Measurements from ENCODE around the gene TBRG4. TPM values are rescaled to one million over a fixed set of nuclear protein-coding genes. Genes with fewer than 3 reads are reported as not detected.

Gene TBRG4
- polyA plus RNA-seq, 1 experiment, result 38.8 TPM

- ChIA-PET POLR2A (no interaction called here), CTCF (no interaction called here)
- no peak for DNase-seq (ENCODE audit: low read depth, low spot score)
- H3K4me3 ChIP-seq (ENCODE audit: low read depth, low read length), result no peak overlapping the region
- no peaks in the 10 kb centered on the region for H3K27me3 ChIP-seq (ENCODE audit: control insufficient read depth, insufficient read depth, low read length)
- H3K9me3 ChIP-seq (ENCODE audit: control insufficient read depth, insufficient read depth, low read length), result no peaks in the 10 kb centered on the region; the same call in 1 of the 2 replicates
- no peak for TF ChIP-seq CTCF (IDR thresholded peaks at IDR 0.05; ENCODE audit: low read depth, low read length)
- H3K27ac ChIP-seq (ENCODE audit: low read depth, low read length), result no peak overlapping the region
Observed at GRCh38 chr7:45075871-45076796, 35.4 kb downstream of the TBRG4 start.

GRCh38 chr7:45075355-45075644 lies 36.2 kb downstream of the TBRG4 start:
- TF ChIP-seq CTCF (IDR thresholded peaks at IDR 0.05; ENCODE audit: low read depth, low read length), result no peak
- ChIA-PET CTCF (no interaction called here), POLR2A (no interaction called here)
- Histone ChIP-seq H3K27ac (ENCODE audit: low read depth, low read length) (no peak overlapping the region), H3K27me3 (ENCODE audit: control insufficient read depth, insufficient read depth, low read length) (no peaks in the 10 kb centered on the region), H3K4me3 (ENCODE audit: low read depth, low read length) (no peak overlapping the region), H3K9me3 (ENCODE audit: control insufficient read depth, insufficient read depth, low read length) (no peaks in the 10 kb centered on the region; the same call in 1 of the 2 replicates)
- DNase-seq (ENCODE audit: low read depth, low spot score), result no peak

GRCh38 chr7:45074528-45075354 lies 36.8 kb downstream of the TBRG4 start:
- no peak for DNase-seq (ENCODE audit: low read depth, low spot score)
- Histone ChIP-seq H3K27ac (ENCODE audit: low read depth, low read length) (no peak overlapping the region), H3K27me3 (ENCODE audit: control insufficient read depth, insufficient read depth, low read length) (no peaks in the 10 kb centered on the region), H3K4me3 (ENCODE audit: low read depth, low read length) (no peak overlapping the region), H3K9me3 (ENCODE audit: control insufficient read depth, insufficient read depth, low read length) (no peaks in the 10 kb centered on the region; the same call in 1 of the 2 replicates)
- ChIA-PET POLR2A (no interaction called here), CTCF (no interaction called here)
- TF ChIP-seq CTCF (IDR thresholded peaks at IDR 0.05; ENCODE audit: low read depth, low read length), result no peak

GRCh38 chr7:45073786-45074527 lies 37.5 kb downstream of the TBRG4 start:
- DNase-seq (ENCODE audit: low read depth, low spot score), result no peak
- no peak overlapping the region for H3K27ac ChIP-seq (ENCODE audit: low read depth, low read length)
- no peak for TF ChIP-seq CTCF (IDR thresholded peaks at IDR 0.05; ENCODE audit: low read depth, low read length)
- H3K9me3 ChIP-seq (ENCODE audit: control insufficient read depth, insufficient read depth, low read length), result no peaks in the 10 kb centered on the region; the same call in 1 of the 2 replicates
- H3K4me3 ChIP-seq (ENCODE audit: low read depth, low read length), result no peak overlapping the region
- POLR2A ChIA-PET, result no interaction called here
- H3K27me3 ChIP-seq (ENCODE audit: control insufficient read depth, insufficient read depth, low read length), result no peaks in the 10 kb centered on the region
- CTCF ChIA-PET, result no interaction called here
